ENCODE results near the gene TMC3. TPM values are rescaled to one million over a fixed set of nuclear protein-coding genes. Genes with fewer than 3 reads are reported as not detected.

TMC3 gene
- total and polyA plus RNA-seq, 2 experiments from 2014 or later = 0.43 TPM; not detected in 1

DNA sequence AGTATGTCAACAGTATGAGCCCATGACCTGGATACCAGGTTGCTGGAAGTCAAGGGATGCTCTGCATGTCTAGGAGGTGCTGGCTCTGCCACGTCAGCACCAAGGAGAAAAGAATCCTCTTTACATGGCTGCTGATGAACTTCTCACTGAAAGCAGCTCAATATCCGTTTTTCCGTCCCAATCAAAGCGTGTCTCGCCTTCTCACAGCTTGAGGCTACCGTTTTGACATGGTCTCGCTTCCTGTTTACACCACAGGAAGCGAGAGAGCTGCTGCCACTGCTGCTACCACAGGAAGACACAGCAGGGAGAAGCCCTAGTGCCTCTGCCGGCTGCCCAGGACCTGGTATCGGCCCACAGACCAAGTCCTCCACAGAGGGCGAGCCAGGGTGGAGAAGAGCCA, 77.3 kb downstream of the TMC3 start:
- no peaks in the 10 kb centered on the region for H3K9me3 ChIP-seq (ENCODE audit: low read depth)
- H3K9me2 ChIP-seq (replicated peaks; ENCODE audit: insufficient read depth) = no peaks in the 10 kb centered on the region
- H3K4me2 ChIP-seq = no peak overlapping the region
- TF ChIP-seq EZH2 (IDR thresholded peaks at IDR 0.05; ENCODE audit: borderline replicate concordance) (no peak), EZH2phosphoT487 (IDR thresholded peaks at IDR 0.05; ENCODE audit: low read depth, severe bottlenecking, unreplicated experiment) (no peak)
- TF ChIP-seq, protein P1, sequence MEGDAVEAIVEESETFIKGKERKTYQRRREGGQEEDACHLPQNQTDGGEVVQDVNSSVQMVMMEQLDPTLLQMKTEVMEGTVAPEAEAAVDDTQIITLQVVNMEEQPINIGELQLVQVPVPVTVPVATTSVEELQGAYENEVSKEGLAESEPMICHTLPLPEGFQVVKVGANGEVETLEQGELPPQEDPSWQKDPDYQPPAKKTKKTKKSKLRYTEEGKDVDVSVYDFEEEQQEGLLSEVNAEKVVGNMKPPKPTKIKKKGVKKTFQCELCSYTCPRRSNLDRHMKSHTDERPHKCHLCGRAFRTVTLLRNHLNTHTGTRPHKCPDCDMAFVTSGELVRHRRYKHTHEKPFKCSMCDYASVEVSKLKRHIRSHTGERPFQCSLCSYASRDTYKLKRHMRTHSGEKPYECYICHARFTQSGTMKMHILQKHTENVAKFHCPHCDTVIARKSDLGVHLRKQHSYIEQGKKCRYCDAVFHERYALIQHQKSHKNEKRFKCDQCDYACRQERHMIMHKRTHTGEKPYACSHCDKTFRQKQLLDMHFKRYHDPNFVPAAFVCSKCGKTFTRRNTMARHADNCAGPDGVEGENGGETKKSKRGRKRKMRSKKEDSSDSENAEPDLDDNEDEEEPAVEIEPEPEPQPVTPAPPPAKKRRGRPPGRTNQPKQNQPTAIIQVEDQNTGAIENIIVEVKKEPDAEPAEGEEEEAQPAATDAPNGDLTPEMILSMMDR (IDR thresholded peaks at IDR 0.05; ENCODE audit: poor library complexity) = no peak
- 72% methylated on average over 11 of the region's 11 CpGs for WGBS (ENCODE audit: low lambda C conversion rate, missing lambda C conversion rate)
- no peaks in the 10 kb centered on the region for H3K4me1 ChIP-seq (ENCODE audit: insufficient read depth)
- no peak overlapping the region for H3K27ac ChIP-seq
- H2AFZ ChIP-seq = no peak overlapping the region
- H4K20me1 ChIP-seq (ENCODE audit: insufficient read depth, poor library complexity, severe bottlenecking) = no peaks in the 10 kb centered on the region
- no peaks in the 10 kb centered on the region for H3K79me2 ChIP-seq
- no peak for DNase-seq (ENCODE audit: low spot score)
- no peaks in the 10 kb centered on the region for H3K36me3 ChIP-seq (replicated peaks; ENCODE audit: insufficient read depth, low read depth)
- H3K27me3 ChIP-seq = no peaks in the 10 kb centered on the region
- no peak overlapping the region for H3K4me3 ChIP-seq

DNA sequence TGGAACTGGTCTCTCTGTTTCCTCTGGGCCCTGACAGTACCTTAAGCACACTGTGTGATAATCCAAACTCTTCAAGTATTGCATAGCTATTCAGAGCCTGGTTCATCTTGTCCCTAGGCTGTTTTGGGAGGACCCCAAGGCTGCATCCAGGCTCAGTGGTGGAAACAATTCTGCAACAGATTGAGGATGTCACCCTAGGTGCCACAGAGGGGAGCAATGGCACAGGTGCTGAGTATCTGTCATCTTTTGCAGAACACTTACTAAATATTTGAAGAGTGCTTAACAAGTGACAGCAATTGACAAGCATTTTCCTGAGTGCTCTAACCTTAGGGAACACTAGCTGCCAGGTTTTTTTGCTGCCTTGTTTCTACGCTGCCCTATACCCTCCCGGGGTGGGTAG, 77.8 kb downstream of the TMC3 start:
- no peak overlapping the region for H3K4me2 ChIP-seq
- H3K79me2 ChIP-seq = no peaks in the 10 kb centered on the region
- H3K36me3 ChIP-seq (replicated peaks; ENCODE audit: insufficient read depth, low read depth) = no peaks in the 10 kb centered on the region
- H3K9me2 ChIP-seq (replicated peaks; ENCODE audit: insufficient read depth) = no peaks in the 10 kb centered on the region
- no peaks in the 10 kb centered on the region for H3K27me3 ChIP-seq
- WGBS (ENCODE audit: low lambda C conversion rate, missing lambda C conversion rate) = 88% methylated on average over 2 of the region's 2 CpGs
- no peaks in the 10 kb centered on the region for H3K9me3 ChIP-seq (ENCODE audit: low read depth)
- no peaks in the 10 kb centered on the region for H3K4me1 ChIP-seq (ENCODE audit: insufficient read depth)
- H3K4me3 ChIP-seq = no peak overlapping the region
- TF ChIP-seq EZH2phosphoT487 (IDR thresholded peaks at IDR 0.05; ENCODE audit: low read depth, severe bottlenecking, unreplicated experiment) (no peak), EZH2 (IDR thresholded peaks at IDR 0.05; ENCODE audit: borderline replicate concordance) (no peak)
- TF ChIP-seq, protein P1 (IDR thresholded peaks at IDR 0.05; ENCODE audit: poor library complexity) = no peak
- H3K27ac ChIP-seq = no peak overlapping the region
- no peaks in the 10 kb centered on the region for H4K20me1 ChIP-seq (ENCODE audit: insufficient read depth, poor library complexity, severe bottlenecking)
- H2AFZ ChIP-seq = no peak overlapping the region
- DNase-seq (ENCODE audit: low spot score) = no peak

GRCh38 chr15:81295486-81296121, 78.4 kb downstream of the TMC3 start:
- DNase-seq (ENCODE audit: low spot score) = no peak
- H3K4me1 ChIP-seq (ENCODE audit: insufficient read depth) = no peaks in the 10 kb centered on the region
- H3K9me2 ChIP-seq (replicated peaks; ENCODE audit: insufficient read depth) = no peaks in the 10 kb centered on the region
- no peak overlapping the region for H3K4me2 ChIP-seq
- H3K27me3 ChIP-seq = no peaks in the 10 kb centered on the region
- TF ChIP-seq EZH2 (IDR thresholded peaks at IDR 0.05; ENCODE audit: borderline replicate concordance) (no peak), EZH2phosphoT487 (IDR thresholded peaks at IDR 0.05; ENCODE audit: low read depth, severe bottlenecking, unreplicated experiment) (no peak)
- TF ChIP-seq, protein P1 (IDR thresholded peaks at IDR 0.05; ENCODE audit: poor library complexity) = no peak
- 89% methylated on average over 5 of the region's 5 CpGs for WGBS (ENCODE audit: low lambda C conversion rate, missing lambda C conversion rate)
- H4K20me1 ChIP-seq (ENCODE audit: insufficient read depth, poor library complexity, severe bottlenecking) = no peaks in the 10 kb centered on the region
- H3K4me3 ChIP-seq = no peak overlapping the region
- H3K36me3 ChIP-seq (replicated peaks; ENCODE audit: insufficient read depth, low read depth) = no peaks in the 10 kb centered on the region
- no peaks in the 10 kb centered on the region for H3K9me3 ChIP-seq (ENCODE audit: low read depth)
- no peaks in the 10 kb centered on the region for H3K79me2 ChIP-seq
- no peak overlapping the region for H2AFZ ChIP-seq
- H3K27ac ChIP-seq = no peak overlapping the region

All from hepatocyte (in vitro differentiated cells).